Measurements from ENCODE around the gene KCNAB3.
A peak's percentile ranks its signal among the peaks of the same experiment; 100 is the strongest.

The KCNAB3 gene

DNA sequence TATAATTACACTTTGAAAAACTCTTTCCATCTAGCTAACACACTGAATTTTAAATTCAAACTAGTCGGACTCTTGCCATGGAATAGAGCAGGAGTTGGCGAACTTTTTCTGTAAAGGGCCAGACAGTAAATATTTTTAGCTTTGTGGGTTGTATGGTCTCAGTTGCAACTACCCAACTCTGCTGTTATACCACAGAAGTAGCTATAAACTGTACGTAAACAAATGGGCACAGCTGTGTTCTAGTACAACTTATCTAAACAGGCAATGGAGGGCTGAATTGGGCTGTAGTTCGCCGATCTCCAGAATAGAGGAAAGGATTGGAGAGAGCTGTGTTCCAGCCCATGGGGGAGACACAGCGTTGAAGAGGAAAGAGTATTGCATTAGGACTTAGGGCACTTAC lies 11.1 kb upstream of the KCNAB3 start:
- DNase-seq (ENCODE audit: low spot score): no peak

DNA sequence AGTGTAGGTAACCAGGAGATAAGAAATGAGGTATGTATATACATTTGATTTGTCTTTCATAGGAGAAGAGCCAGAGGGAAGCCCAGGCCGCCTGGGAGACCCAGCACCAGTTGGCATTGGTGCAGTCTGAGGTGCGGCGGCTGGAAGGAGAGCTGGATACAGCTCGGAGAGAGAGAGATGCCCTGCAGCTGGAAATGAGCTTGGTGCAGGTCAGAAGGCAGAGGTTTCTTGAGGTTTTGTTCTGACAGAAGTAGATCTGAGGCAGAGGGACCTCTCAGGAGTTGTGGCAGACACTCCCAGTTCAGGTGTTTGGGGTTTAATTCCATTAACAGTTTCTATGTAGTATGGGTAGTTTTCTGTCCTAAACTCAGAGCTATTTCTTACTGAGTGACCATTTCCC lies 10.4 kb upstream of the KCNAB3 start:
- DNase-seq (ENCODE audit: low spot score): no peak

DNA sequence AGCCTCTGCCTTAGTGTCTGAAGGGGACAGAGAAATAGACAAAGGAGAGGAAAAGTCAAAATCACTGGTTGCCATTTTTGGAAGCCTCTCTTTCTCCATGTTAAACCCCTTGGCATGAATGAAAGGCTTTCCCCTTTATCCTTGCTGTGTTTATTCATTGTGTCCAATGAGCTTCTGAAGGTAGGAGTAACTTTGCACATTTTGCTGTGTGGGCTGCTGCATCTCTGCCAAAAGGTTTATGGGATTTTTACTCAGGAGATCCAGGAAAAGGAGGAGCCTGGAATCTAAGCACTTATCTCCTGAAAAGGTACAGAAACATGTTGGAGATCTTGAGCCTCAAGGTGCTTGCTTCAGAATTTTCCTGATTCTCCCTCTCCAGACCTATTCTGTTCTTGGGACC lies 6.2 kb upstream of the KCNAB3 start:
- no peak for DNase-seq (ENCODE audit: low spot score)

DNA sequence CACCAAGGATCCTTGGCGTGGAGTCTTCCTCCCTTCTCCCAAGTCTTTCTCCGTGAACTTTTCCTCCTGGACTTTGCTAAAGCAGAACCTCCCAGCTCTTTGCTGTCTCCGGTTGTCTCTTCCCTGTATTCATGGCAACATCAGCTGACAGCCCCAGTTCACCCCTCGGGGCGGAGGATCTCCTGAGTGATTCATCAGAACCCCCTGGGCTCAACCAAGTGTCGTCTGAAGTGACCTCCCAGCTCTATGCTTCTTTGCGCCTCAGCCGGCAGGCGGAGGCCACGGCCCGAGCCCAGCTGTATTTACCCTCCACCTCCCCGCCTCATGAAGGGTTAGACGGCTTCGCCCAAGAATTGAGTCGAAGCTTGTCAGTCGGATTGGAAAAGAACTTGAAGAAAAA lies 3.3 kb upstream of the KCNAB3 start:
- DNase-seq (ENCODE audit: low spot score): no peak

DNA sequence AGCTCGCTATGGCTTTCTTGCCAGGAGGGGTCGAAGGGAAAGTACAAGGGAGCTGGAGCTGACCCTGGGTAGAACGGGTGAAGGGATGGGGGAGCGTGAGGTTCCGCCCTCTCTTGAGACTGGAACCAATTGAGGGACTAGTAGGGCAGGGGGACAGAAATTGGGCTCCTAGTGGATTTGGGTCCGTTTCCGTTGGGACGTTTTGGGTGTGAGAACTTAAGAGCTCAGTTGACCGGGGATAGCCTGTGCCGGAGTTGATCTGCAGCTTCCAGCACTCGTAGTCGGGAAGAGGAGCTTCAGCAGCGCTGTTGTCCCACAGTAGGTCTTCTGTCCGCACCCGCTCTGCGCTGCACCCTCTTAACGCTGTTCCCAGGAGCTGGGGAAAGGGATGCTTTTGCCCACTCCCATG lies 2.8 kb upstream of the KCNAB3 start:
- no peak for DNase-seq (ENCODE audit: low spot score)

DNA sequence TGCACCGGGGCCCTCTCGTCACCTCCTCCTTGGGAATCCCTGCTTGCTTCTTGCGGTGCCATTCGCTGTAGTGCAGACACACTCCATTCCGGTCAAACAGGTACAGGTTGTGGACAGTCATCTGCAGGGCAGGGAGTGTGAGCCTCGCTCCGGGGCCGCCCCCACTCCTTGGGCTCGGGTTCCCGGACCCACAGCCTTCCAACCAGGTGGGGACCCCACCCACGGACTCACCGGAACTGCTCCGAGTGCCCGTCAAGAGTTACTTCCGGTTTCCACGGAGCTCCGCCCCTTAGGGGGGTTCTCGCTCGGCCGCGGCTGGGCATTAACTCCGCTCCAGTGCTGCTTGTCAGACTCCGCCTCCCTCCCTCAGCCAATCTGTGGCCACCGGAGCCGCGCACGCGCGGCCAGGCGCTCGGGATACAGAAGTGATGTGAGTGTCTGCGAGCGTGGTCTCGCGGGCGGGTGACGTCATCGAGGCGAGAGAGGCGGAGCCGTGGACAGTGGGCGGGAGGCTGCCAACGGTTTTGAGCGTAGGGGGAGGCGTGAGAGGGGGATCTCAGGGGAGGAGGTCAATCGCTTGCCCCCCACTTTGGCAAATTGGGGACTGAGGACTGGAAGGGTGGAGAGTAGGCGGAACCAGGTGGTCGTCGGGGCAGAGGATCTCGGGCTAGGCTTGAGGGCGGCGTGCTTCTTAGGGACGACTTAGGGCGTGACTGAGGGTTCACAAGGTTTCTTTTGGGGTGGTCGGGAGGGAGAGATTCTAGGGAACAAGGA lies 2.2 kb upstream of the KCNAB3 start, which contains the start of the genes CNTROB and TRAPPC1:
Gene CNTROB (plus strand): TSS at position 498 of the 774 bp plus-strand sequence. CDS start 874 bp downstream, outside the sequence.
Gene TRAPPC1 (minus strand): TSS at position 238 of the 774 bp plus-strand sequence. CDS start 117 bp downstream, at position 121.
- DNase-seq (ENCODE audit: low spot score): peak; percentile 94

DNA sequence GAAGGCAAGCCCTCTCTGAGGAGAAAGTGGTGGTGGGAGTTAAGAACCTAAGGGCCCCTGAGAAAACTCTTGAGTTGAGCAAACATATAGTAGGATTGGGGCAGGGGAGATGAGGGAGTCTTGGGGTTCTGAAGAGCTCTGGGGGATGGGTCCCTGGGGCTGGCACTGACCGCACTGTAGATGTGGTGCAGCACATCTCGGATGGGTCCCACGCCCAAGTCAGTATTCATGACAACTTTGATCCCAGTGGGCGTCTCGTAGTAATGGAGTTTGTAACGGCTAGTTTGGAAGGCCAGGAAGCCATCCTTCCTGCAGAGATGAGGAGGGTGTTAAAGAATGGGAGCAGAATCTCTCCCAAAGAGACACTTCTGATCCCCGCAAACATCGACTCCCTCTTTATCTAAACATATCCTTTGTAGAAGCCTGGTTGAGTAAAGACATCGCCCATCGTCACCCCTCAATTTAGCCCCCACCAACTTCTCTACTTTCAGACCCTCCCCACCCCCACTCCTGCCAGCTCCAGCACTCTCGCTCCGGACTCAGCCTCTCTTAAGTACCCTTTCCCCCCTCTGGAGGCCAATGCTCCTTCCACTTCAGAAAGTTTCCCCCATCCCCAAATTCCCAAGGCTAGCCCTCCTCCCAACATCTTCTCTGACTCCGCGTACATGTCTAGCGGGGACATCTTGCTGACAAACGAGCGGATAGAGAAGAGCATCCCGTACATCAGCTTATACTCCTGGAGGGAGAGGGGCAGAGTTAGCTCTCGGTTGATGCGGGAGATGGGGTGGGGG lies 1.4 kb upstream of the KCNAB3 start:
- no peak for DNase-seq (ENCODE audit: low spot score)

DNA sequence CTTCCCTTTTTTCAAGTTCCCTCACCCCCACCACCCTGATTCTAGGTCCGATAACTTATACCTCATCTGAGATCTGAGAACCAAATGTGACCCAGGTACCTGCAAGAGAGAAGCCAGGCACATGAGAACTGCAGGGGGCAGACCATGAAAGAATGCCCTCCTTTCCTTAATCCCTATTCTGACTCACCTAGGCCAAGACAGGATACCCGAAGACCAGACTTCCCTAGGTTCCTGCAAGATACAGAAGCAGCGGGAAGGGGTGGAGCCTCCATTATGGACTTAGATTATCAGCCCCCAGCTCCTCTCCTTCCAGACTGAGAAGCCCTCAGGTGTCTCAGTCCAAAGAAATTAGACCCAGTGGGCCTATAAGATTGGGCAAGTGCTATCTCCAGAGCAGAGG lies 2.1 kb downstream of the KCNAB3 start:
- DNase-seq (ENCODE audit: low spot score): no peak

DNA sequence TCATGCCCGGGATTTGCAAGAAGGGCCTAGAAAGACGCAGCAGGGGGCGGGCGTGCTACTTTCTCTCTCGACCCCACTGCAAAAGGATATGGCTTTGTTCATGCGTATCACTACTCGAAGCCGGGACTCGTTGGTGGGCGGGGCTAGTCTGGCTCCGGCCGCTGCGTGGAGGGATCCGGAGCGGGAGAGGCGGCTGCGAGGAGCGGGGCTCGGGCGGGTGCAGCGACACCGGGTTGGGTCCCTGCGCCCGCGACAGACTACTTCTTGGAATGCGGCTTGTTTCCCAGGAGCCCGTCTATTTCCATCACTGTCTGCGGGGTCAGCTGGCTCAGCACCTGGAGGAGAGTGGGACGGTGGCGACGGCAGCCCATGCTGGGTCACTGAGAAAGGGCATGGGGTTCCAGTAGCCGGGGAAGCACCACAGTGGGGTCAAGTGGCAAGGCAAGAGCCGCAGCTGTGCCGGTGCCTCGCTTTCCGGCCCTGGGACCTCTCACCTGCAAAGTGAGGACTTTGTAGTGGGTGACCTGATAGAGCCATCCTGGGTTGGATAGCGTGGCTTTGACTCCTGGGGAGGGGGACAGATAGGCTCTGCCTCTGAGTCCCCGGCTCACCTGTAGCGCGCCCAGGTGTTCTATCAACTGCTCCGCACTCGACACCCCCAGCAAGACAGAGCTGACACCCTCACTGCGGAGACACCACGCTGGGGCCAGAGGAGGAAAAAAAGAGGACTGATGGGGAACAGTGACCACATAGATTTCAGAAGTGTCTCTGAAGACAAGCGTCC lies 6.6 kb downstream of the KCNAB3 start:
- no peak for DNase-seq (ENCODE audit: low spot score)

DNA sequence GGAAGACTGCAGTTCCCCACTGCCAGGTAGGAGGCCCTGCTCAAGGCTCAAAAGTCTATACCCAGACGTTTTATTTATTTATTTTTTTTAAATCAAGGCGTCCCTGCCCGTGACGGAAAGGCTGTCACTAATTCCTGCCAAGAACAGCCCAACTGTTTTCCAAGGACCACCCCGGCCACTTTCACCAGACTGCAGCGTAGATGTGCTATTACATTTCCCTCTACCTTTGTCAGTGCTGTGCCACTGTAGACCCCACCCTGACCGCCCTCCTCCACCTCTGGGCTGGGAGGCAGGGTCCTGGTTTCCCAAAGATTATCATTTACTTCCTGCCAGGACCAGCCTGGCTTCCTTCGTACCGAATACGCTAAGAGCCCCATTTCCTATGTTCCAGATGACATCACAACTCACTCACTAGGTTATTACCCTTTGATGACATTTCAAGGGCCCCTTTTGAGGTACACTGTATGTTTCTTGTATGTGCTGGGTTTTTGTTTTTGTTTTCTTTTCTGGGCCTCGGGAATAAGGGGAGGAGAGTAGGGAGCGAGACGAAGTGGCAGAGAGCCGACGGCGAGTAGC lies 7.3 kb downstream of the KCNAB3 start:
- DNase-seq (ENCODE audit: low spot score): no peak

DNA sequence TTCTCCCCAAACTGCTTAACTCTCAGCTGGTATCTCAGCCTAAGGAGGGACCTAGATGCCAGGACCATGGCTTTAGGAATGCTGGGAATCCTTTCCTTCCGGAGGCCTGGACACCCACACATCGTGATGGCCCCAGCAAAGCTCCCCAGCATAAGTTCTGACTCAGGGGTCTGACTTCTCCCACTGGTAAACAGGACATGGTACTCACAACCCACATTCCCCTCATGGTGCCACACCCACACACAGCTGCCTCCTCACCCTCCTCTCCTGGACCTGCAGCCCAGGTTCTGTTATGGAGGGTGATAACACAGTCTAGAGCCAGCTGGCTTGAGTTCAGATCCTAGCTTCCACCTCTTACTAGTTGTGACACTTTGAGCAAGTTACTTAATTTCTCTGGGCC lies 12.8 kb downstream of the KCNAB3 start:
- DNase-seq (ENCODE audit: low spot score): no peak

DNA sequence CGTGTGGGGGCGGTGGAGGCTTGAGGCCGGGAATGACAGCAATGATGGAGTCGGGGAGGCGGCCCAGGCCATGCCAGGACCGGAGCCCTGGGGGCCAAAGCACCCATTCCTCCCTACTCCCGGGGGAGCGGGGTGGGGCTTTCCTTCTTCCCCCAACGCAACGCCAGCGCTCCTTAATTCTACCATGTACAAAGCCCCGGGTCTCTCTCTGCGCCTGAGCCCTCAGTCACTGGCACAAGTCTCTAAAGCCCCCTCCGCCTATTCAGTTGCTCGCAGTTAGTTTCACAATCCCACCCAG lies 13.3 kb downstream of the KCNAB3 start:
- DNase-seq (ENCODE audit: low spot score): no peak

DNA sequence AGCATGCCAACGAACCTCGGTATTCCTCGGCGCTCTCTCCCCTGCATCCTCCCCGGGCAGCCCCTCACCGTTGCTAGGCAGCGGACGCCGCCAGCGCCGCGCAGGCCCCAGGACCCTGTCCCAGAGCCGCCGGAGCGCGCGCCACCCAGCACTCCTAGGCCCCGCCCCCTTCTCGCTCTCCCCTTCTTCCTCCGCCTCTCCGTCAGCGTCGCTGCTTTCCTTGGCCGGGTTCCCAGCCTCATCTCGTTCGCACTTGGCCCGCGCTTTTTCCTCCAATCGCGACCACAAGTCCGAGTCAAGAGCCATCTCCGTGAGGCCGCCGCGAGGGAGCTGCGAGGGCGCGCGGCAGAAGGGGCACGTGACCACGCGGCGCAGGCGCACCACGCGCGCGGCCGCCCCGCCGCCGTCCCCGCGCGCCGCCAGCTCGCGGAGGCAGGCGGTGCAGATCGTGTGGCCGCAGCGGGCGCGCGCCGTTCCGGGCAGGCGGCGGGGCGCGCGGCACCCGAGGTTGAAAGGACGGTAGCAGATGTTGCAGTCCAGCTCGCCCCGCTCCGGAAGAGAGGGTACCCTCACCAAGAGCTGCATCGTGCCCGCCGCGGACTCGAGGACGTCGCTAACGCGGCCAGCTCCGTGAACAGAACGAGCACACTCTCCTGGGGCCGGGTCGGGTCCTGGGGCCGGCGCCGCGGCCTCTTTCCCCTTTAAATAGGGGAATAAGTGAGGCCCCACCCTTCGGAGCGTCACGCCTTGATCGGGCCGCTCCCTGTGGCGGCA lies 13.9 kb downstream of the KCNAB3 start, which contains the start of gene RNF227:
Gene RNF227 (minus strand): TSS at position 679 of the 774 bp plus-strand sequence. CDS start 94 bp downstream, at position 585.
- peak; percentile 87 for DNase-seq (ENCODE audit: low spot score)

DNA sequence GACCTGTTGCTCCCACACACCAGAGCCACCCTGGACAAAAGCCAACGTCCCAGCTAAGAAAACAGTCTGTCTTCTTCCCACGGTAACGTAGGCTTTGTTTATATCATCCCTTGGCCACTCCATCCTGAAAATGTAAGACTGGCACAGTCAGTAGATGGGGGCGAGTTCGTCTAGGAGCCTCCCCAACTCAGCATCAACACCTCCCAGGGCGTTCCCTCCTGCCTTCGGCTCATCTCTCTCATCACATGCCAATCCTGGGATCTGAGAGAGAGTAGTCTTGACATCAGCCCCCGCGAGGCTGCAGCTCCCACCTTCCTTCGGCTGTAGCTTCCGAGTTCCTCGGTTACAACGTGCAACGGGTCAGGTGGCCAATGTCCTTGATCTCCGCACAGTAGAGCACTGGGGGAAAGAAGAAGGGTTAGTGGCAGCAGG lies 14.5 kb downstream of the KCNAB3 start:
- DNase-seq (ENCODE audit: low spot score): no peak

DNA sequence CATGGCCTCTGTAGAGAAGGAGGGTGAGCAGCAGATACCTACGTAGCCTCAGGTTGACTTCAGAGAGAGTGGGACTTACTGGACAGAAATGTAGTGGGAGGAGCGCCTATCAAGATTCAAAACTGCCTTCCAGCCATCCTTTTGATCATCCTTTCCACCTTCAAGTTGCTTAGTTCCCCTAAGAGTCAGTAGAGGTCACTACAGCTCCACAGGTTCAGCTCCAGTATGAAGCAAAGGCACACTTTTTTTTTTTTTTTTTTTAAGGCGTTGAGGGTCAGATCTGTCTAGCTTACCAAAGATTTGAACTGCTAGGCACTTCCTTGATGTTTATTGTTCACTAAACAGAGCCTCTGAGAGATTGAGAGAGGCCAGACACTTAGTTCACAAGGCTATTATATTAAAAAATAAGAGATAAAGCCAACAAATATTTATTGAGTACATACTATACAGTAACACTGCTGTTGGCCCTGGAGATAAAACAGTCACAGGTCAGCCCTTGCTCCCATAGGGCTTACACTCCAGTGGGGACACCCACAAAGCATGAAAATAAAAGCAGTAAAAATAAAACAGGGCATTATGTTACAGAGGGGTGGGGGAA lies 16.6 kb downstream of the KCNAB3 start:
- no peak for DNase-seq (ENCODE audit: low spot score)

DNA sequence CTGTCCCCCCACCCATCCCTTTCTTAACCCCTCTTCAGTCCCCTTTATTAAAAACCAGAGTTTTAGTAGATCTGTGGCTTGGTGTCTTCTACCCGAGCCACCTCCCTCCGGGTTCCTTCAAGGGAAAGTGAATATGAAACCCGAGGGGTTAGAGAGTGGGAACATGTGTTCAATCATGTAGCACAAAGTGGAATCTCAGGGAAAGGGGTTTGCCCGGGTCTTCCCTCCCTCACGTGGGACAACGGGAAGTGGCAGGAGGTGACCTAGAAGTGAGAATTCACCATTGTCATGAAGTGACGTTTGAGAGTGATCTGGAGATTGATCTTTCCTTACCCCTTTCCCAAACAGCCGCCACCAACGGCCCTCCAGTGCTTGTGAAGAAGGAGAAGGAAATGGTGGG lies 18.5 kb downstream of the KCNAB3 start:
- no peak for DNase-seq (ENCODE audit: low spot score)

DNA sequence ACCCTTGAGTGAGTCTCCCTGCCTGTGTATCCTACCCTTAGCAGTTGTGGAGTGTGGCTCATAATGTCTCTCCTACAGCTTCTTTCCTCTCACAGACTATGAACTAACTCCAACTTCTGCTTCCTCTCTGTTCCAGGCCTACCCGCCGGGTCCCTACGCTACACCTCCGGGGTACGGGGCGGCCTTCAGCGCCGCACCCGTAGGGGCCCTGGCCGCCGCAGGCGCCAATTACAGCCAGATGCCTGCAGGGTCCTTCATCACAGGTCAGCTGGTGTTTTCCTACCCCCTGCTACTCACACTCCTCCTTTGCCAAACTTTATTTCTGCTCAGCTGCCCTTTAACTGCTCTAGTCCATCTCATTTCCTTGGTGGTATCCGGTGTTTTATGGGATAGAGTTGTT lies 18.9 kb downstream of the KCNAB3 start:
- no peak for DNase-seq (ENCODE audit: low spot score)

DNA sequence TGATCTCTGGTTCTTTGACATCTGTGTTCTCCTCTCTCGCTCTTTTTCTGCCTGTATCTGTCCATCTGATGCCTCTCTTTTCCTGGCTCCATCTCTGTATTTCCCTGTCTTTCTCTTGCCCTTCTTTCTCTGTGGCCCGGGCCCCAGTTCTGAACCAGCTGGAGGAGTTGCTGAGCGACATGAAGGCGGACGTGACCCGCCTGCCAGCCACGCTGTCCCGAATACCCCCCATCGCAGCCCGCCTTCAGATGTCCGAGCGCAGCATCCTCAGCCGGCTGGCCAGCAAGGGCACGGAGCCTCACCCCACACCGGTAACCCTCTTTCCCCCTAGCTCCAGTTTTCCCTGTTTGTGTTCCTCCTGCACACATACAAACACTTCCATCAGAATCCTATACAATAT lies 19.4 kb downstream of the KCNAB3 start:
- DNase-seq (ENCODE audit: low spot score): no peak

DNA sequence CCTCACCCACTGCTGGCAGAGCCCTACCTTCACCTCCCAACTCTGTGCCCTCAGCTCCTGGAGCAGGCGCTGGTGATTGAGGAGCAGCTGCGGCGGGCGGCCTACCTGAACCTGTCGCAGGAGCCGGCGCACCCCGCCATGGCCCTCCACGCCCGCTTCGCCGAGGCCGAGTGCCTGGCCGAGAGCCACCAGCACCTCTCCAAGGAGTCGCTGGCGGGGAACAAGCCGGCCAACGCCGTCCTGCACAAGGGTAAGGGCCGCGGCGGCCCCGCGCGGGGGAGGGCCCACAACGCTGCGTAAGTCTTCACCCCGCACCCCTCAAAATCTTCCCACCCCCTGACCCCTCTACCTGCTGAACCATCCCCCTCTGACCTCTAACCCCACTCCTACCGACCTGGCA lies 20.6 kb downstream of the KCNAB3 start:
- no peak for DNase-seq (ENCODE audit: low spot score)

DNA sequence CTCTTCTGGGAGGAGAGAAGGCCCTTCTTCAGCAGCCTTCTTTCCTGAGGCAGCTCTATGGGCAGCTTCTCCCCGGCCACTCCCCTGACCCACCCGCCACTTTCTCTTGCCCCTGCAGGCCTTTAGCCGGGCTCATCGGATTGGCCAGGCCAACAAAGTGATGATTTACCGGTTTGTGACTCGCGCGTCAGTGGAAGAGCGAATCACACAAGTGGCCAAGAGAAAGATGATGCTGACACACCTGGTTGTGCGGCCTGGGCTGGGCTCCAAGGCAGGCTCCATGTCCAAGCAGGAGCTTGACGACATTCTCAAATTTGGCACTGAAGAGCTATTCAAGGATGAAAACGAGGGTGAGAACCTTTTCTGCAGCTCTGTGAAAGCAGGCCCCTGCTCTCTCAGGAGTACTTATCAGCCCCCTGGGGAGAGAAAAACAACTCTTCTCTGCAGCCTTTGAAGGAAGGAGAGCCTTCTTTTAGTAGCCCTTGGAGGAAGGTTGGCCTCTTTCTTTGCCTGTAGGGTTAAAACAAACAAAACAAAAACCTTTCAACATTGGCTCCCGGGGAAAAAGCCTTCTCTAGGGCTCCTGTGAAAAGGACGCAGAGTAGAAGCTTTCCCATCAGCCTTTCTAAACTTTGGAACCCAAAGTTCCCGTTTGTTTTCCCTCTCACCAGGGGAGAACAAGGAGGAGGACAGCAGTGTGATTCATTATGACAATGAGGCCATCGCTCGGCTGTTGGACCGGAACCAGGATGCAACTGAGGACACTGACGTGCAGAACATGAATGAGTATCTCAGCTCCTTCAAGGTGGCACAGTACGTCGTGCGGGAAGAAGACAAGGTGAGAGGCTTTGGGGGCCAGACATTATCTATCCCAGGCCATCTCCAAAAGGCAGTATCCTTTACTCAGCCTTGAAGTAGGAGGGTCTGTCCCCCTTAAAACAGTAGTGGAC lies 26.2 kb downstream of the KCNAB3 start:
- no peak for DNase-seq (ENCODE audit: low spot score)
